ENCODE results near the gene SPHK2. TPM values are rescaled to one million over a fixed set of nuclear protein-coding genes. Genes with fewer than 3 reads are reported as not detected.

Gene SPHK2
- total RNA-seq, 1 donor, result 10.9 TPM

DNA sequence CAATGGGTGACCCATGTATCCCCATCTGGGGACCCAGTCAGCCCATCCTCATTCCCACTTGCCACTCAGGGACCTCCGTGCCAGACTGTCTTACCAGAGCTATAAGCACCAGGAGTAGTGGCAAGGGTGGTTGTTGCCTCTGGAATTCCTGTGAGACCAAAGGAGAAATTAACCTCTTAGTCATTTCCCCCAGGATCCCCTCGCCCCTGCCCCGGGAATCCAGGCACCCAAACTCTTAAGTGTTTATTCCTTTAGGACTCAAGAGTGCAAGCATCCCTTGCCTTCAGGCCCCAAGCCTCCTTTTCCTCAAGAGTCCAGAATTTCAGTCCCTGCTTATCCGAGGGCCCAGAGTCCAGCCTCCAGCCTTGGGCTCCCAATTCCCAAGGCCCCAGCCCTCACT is 44.4 kb downstream of the SPHK2 start:
- no peak for DNase-seq (ENCODE audit: low read depth)
- H3K4me3 ChIP-seq (ENCODE audit: low read depth, low read length), result no peak overlapping the region
- TF ChIP-seq, protein P1, sequence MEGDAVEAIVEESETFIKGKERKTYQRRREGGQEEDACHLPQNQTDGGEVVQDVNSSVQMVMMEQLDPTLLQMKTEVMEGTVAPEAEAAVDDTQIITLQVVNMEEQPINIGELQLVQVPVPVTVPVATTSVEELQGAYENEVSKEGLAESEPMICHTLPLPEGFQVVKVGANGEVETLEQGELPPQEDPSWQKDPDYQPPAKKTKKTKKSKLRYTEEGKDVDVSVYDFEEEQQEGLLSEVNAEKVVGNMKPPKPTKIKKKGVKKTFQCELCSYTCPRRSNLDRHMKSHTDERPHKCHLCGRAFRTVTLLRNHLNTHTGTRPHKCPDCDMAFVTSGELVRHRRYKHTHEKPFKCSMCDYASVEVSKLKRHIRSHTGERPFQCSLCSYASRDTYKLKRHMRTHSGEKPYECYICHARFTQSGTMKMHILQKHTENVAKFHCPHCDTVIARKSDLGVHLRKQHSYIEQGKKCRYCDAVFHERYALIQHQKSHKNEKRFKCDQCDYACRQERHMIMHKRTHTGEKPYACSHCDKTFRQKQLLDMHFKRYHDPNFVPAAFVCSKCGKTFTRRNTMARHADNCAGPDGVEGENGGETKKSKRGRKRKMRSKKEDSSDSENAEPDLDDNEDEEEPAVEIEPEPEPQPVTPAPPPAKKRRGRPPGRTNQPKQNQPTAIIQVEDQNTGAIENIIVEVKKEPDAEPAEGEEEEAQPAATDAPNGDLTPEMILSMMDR (IDR thresholded peaks at IDR 0.05; ENCODE audit: insufficient read depth, low read length), result no peak

DNA sequence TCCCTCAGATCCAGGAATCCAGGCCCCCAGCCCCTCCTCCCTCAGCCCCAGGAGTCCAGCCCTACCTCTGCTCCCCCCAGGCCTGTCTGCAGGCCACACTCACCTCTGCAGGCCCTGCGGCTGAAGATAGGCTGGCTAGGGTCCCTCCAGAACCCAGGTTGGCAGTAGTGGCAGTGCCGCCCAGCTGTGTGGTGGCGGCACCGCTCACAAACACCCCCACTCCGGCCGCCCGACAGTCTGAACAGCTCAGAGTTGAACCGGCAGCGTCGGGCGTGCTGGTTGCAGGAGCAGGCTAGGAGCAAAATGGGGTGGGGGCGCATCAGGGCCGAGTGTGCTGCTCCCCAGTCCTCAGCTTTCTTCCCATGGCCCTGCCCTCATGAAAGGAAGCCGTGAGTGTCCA is 45.2 kb downstream of the SPHK2 start:
- no peak for DNase-seq (ENCODE audit: low read depth)
- no peak overlapping the region for H3K4me3 ChIP-seq (ENCODE audit: low read depth, low read length)
- TF ChIP-seq, protein P1 (IDR thresholded peaks at IDR 0.05; ENCODE audit: insufficient read depth, low read length), result no peak

DNA sequence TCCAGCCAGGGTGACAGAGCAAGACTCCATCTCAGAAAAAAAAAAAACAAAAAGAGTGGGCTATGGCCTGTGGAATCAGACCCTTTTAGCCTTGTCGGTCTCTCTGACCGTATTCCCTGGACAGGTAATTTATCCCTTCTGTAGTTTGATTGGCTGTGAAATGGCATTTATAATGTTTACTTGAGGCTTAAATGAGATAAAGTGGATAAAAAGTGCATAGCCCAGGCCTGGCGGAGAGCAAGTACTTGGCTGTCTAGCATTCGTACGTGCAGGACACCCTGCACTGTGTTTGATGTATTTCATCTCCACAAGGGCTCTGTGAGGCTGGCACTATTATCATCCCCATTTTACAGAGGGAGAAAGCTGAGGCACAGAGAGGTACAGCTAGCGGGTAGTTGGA is 46.5 kb downstream of the SPHK2 start:
- no peak for DNase-seq (ENCODE audit: low read depth)
- no peak overlapping the region for H3K4me3 ChIP-seq (ENCODE audit: low read depth, low read length)
- TF ChIP-seq, protein P1 (IDR thresholded peaks at IDR 0.05; ENCODE audit: insufficient read depth, low read length), result no peak

DNA sequence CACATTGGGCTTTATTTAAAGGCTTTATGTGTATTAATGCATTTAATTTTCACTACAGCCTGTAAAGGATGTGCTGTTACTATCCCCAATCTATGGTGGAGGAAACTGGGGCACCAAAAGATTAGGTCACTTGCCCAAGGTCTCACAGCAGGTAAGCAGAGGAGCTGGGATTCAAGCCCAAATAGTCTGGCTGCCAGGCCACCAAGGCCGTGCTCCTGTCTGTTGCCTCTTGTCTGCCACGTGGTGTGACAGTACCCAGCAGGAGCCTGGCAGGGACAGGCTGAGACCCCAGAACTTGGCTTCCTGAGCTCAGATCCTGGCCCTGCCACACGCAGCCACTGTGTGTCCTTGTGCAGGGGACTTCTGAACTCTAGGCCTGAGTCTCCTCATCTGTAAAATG is 49.0 kb downstream of the SPHK2 start:
- DNase-seq (ENCODE audit: low read depth), result no peak
- H3K4me3 ChIP-seq (ENCODE audit: low read depth, low read length), result no peak overlapping the region
- TF ChIP-seq, protein P1 (IDR thresholded peaks at IDR 0.05; ENCODE audit: insufficient read depth, low read length), result no peak

DNA sequence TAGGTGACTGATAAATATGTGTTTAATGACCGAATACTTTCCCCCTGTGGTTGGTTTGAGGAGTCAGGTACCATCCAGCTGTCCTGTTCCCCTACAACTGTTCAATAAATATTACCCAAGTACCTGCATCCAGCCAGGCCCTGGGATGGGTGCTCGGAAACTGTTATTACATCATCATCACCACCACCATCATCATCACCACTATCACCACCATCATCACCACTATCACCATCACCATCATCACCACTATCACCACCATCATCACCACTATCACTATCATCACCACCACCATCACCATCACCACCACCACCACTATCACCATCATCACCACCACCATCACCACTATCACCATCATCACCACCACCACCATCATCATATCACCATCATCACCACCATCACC is 49.5 kb downstream of the SPHK2 start:
- TF ChIP-seq, protein P1 (IDR thresholded peaks at IDR 0.05; ENCODE audit: insufficient read depth, low read length), result no peak
- no peak for DNase-seq (ENCODE audit: low read depth)
- no peak overlapping the region for H3K4me3 ChIP-seq (ENCODE audit: low read depth, low read length)

DNA sequence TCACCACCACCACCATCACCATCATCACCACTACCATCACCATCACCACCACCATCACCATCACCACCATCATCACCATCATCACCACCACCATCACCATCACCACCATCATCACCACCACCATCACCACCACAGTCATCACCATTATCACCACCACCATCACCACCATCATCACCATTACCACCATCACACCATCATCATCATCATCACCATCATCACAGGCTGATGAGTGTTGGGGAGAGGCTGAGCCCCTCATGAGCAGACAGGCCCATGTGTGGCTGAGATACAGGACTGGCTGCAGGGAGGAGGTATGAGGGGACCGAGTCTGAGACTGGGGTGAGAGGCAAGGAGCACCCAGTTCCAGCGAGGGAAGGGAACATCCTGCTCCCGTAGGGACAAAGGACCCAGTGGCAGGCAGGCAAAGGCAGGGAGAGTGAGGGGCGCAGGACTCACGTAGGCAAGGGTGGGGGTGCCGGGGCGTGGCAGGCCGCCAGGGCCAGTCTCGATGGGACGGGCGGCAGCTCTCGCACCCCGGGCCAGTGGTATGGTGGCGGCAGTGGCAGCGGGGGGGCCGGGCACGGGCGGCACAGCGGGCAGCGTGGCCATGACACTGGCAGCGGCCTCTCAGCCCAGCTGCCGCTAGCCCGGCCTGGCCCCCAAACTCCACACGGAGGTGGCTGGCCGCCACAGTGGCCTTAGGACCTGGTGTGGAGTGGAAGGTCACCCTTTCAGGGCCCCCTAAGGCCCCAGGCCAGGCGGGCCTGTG is 50.8 kb downstream of the SPHK2 start:
- DNase-seq (ENCODE audit: low read depth), result no peak
- H3K4me3 ChIP-seq (ENCODE audit: low read depth, low read length), result no peak overlapping the region
- TF ChIP-seq, protein P1 (IDR thresholded peaks at IDR 0.05; ENCODE audit: insufficient read depth, low read length), result no peak

Data from fibroblast of the aortic adventitia (primary cell).